Fibroblast of mammary gland (primary cell): Measurements from ENCODE around the gene SNRNP35.
"Not testable (repeated sequence)": the region's sequence is repeated elsewhere in the genome, so short reads cannot be mapped to it uniquely, and the experiment has no call there.

Experiments used
- DNase-seq: peaks from one replicate; pipeline ENCODE4 v3.0.0-alpha.2; 2010; ENCODE audit warnings: low read depth
- H3K4me3 ChIP-seq: 2 replicates; pipeline ENCODE4 v1.5.1; 2011; ENCODE audit warnings: low read depth, mild to moderate bottlenecking, low read length, moderate library complexity; ENCODE audit not compliant: control insufficient read depth
- TF ChIP-seq, protein P1 (sequence below): conservative IDR thresholded peaks from 2 replicates; pipeline ENCODE4 v1.5.1; 2011; ENCODE audit warnings: low read depth, low read length, inconsistent platforms; ENCODE audit not compliant: control insufficient read depth, insufficient read depth

SNRNP35 gene

DNA sequence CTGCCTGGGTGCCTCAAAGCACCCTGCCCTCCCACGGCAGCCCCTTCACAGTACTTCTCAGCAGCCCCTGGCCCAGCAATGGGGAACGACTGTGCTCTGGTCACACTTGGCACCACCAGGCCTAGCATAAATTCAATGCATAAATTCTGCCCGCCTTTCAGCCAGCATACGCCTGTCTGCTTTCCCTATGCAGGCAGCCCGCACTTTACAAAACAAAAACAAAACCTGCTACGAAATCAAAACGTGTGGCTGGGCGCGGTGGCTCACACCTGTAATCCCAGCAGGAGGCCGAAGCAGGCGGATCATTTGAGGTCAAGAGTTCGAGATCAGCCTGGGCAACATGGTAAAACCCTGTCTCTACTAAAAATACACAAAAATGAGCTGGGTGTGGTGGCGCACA, 33.5 kb downstream of the SNRNP35 start:
- TF ChIP-seq, protein P1, sequence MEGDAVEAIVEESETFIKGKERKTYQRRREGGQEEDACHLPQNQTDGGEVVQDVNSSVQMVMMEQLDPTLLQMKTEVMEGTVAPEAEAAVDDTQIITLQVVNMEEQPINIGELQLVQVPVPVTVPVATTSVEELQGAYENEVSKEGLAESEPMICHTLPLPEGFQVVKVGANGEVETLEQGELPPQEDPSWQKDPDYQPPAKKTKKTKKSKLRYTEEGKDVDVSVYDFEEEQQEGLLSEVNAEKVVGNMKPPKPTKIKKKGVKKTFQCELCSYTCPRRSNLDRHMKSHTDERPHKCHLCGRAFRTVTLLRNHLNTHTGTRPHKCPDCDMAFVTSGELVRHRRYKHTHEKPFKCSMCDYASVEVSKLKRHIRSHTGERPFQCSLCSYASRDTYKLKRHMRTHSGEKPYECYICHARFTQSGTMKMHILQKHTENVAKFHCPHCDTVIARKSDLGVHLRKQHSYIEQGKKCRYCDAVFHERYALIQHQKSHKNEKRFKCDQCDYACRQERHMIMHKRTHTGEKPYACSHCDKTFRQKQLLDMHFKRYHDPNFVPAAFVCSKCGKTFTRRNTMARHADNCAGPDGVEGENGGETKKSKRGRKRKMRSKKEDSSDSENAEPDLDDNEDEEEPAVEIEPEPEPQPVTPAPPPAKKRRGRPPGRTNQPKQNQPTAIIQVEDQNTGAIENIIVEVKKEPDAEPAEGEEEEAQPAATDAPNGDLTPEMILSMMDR = no peak
- H3K4me3 ChIP-seq = no peak overlapping the region
- no peak for DNase-seq

DNA sequence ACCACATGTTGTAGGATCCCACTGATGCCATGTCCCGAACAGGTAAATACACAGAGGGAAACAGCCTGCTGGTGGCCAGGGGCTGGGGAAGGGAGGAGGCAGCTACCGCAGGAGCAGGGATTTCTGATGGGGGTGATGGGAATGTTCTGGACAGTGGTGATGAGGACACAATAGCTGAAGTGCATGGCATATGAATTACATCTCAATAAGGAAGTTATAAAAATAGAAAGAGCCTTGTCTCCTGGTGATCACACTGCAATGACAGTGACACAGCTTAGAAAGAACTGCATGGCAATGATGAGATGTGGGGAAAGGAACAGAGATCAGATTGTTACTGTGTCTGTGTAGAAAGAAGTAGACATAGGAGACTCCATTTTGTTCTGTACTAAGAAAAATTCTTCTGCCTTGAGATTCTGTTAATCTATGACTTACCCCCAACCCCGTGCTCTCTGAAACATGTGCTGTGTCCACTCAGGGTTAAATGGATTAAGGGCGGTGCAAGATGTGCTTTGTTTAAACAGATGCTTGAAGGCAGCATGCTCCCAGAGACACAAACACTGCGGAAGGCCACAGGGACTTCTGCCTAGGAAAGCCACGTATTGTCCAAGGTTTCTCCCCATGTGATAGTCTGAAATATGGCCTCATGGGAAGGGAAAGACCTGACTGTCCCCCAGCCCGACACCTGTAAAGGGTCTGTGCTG, 34.5 kb downstream of the SNRNP35 start:
- not testable (repeated sequence) for H3K4me3 ChIP-seq, DNase-seq

DNA sequence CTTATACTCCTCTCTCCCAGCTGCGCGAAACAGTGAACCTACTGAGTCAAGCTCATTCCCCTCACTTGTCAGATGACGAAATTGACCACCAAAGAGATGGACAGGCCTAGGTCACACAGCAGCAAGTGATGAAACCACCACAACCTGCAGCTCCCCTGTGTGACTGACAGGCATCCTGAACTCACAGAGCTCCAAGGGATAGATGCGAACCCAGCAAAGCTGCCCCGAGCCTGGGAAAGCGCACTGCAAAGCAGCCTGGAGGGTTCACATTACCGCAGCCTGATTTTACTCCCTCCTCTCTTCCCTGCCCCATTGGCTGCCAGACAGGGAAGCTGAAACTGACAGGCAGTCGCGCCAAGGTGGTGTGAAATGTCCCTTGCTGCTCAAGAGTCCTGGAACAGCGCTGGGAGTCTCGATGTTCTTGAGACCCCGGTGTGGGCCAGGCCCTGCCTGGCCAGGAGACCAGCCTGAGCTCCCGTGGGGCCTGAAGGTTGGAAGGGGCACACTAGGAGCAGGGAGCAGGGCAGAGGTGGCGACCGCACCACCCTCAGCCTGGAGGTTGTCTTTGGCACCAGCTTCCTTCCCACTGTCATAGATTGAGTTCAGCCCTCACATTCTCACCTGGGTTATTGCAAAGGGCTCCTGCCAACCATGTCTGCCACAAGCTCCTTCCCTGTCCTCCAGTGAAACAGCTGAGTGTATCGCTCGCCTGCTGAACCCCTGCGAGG, 36.3 kb downstream of the SNRNP35 start:
- H3K4me3 ChIP-seq = no peak overlapping the region
- DNase-seq = no peak
- TF ChIP-seq, protein P1 = no peak

DNA sequence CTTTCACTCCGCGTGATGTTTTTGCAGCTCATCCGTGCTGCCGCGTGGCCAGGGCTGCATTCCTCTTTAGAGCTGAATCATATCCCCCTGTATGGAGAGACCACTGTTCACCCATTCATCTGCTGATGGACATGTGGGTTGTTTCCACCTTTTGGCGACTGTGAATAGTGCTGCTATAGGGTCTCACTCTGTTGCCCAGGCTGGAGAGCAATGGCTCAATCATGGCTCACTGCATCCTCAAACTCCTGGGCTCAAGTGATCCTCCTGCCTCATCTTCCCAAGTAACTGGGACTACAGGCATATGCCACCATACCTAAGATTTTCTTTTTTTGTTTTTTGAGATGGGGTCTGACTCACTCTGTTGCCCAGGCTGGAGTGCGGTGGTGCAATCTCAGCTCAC, 39.1 kb downstream of the SNRNP35 start:
- DNase-seq = no peak
- TF ChIP-seq, protein P1 = no peak
- H3K4me3 ChIP-seq = no peak overlapping the region

DNA sequence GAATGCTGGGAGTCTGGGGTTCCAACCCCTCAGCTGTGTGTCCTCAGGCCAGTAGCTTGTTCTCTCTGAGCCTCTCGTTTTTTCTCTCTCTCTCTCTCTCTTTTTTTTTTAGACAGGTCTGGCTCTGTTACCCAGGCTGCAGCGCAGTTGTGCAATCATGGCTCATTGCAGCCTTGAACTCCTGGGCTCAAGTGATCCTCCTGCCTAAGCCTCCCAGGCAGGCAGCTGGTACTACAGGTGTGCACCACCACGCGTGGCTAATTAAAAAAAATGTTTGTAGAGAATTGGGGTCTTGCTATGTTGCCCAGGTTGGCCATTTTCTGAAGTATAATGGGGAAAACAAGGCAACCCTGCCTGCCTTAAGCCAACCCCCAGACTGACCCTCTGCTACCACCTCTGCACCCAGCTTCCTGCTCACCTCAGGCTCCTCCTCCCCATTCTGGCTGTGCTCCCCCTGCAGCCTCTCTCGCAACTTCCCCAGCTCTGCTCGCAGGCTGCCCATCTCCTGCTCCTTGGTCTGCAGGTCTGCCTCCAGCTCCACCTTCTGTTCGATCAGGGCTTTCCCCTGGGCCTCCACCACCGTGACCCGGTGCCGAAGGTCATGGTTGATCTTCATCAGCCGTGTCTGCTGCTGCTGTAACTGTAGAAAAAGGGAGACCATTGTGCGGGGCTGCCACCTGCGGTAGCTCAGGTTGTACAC, 40.3 kb downstream of the SNRNP35 start:
- DNase-seq = no peak
- H3K4me3 ChIP-seq = no peak overlapping the region
- TF ChIP-seq, protein P1 = no peak

DNA sequence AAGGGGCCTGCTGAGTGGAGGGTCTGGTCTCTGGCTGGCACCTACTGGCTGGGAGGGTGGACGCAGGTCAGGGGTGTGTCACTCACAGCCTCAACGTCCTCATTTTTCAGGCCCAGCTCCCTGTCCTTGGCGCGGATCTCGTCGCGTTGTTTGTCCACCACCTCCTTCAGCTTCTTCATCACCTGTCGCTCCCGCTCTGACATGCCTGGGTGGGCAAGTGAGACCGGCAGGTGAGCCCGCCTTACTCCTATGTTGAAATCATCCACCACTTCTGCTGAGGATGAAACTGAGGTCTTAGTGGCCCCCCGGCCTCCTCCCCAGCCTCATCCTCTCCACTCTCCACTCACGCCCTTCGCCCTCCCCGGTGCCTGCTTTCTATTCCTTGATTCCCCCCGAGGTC, 41.4 kb downstream of the SNRNP35 start:
- TF ChIP-seq, protein P1 = no peak
- no peak overlapping the region for H3K4me3 ChIP-seq
- no peak for DNase-seq

DNA sequence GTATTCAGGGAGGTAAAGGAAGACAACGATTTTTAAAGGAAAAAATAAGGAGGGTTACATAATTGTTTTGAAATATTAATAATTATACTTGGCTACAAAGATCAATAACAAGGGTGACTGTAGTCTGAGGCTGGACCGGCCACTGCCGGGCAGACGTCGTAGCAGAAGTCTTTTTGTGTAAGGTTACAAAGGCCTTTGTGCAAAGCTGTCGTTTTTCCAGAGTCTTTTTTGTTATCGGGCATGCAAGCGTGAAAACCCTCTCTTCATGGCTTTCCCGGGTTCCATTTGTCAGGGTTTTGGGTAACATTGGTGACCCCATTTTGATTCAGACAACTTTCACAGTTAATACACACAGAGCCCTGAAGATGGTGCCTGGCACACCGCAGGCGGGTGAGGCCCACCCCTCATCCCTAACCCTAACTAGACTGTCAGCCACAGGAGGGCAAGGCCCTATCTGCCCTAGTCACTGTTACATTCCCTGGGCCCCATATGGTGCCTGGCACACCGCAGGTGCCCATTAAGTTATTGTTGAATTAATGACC, 44.3 kb downstream of the SNRNP35 start:
- H3K4me3 ChIP-seq = no peak overlapping the region
- DNase-seq = no peak
- TF ChIP-seq, protein P1 = no peak
